Adipocyte (in vitro differentiated cells): ENCODE measurements around the gene EDEM3.
A peak's percentile ranks its signal among the peaks of the same experiment; 100 is the strongest.

Experiments
- DNase-seq: peaks from one replicate; pipeline ENCODE4 v3.0.0-alpha.2; 2015; ENCODE audit warnings: low read depth
- H3K27me3 ChIP-seq: replicated peaks from 2 replicates; pipeline ENCODE4 v1.7.0; 2013; ENCODE audit warnings: mild to moderate bottlenecking, low read length, moderate library complexity; ENCODE audit not compliant: control insufficient read depth, insufficient read depth
- H3K36me3 ChIP-seq: 2 replicates; pipeline ENCODE4 v1.7.0; 2013; ENCODE audit warnings: low read length, mild to moderate bottlenecking, moderate library complexity; ENCODE audit not compliant: control insufficient read depth, insufficient read depth, severe bottlenecking
- H3K4me1 ChIP-seq: 2 replicates; pipeline ENCODE4 v1.7.0; 2013; ENCODE audit warnings: mild to moderate bottlenecking, low read length, moderate library complexity; ENCODE audit not compliant: control insufficient read depth, insufficient read depth
- H3K4me3 ChIP-seq: 2 replicates; pipeline ENCODE4 v1.7.0; 2013; ENCODE audit warnings: mild to moderate bottlenecking, low read length, moderate library complexity
- H3K9ac ChIP-seq: 2 replicates; pipeline ENCODE4 v1.7.0; 2013; ENCODE audit warnings: mild to moderate bottlenecking, low read length, moderate library complexity
- H3K9me3 ChIP-seq: 2 replicates; pipeline ENCODE4 v1.7.0; 2013; ENCODE audit warnings: mild to moderate bottlenecking, low read length, moderate library complexity; ENCODE audit not compliant: control insufficient read depth

The EDEM3 gene

GRCh38 chr1:184753117-184753516, 1.5 kb downstream of the EDEM3 start:
- Histone ChIP-seq H3K9me3 (no peaks in the 10 kb centered on the region), H3K36me3 (no peaks in the 10 kb centered on the region), H3K4me1 (peaks cover 42% of the 10 kb centered on the region), H3K27me3 (no peaks in the 10 kb centered on the region), H3K4me3 (peak overlapping the region; percentile 90), H3K9ac (peak overlapping the region; percentile 91)
- no peak for DNase-seq

DNA sequence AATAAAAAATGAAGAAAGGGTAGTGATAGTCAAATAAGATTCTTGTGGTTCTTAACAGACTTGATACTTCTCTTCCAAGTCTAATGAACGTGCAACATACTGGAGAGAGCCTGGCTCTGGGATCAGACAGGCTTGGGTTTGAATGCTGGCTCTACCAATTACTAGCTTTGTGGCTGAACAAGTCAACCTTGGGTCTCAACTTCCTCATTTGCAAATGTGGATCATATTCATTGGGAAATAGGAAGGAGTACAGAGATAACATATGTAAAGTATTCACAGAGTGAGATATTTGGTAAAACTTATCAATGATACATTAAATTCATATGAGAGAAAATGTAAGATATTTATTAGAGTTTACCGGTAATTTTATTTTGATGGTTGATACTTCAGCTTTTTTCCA, 2.0 kb downstream of the EDEM3 start:
- no peaks in the 10 kb centered on the region for H3K27me3 ChIP-seq
- H3K9ac ChIP-seq = no peak overlapping the region
- H3K36me3 ChIP-seq = no peaks in the 10 kb centered on the region
- peak overlapping the region; percentile 90 for H3K4me3 ChIP-seq
- peaks cover 45% of the 10 kb centered on the region for H3K4me1 ChIP-seq
- no peaks in the 10 kb centered on the region for H3K9me3 ChIP-seq
- DNase-seq = no peak

- Histone ChIP-seq H3K4me1 (peaks cover 59% of the 10 kb centered on the region), H3K4me3 (peak overlapping the region; percentile 73), H3K36me3 (peaks cover 11% of the 10 kb centered on the region), H3K9ac (peak overlapping the region; percentile 85), H3K9me3 (no peaks in the 10 kb centered on the region), H3K27me3 (no peaks in the 10 kb centered on the region)
- DNase-seq = peak; percentile 55
Observed at GRCh38 chr1:184748740-184749139, 5.9 kb downstream of the EDEM3 start.

GRCh38 chr1:184747089-184747955, 7.3 kb downstream of the EDEM3 start:
- peaks cover 11% of the 10 kb centered on the region for H3K36me3 ChIP-seq
- H3K27me3 ChIP-seq = no peaks in the 10 kb centered on the region
- H3K4me1 ChIP-seq = peaks cover 46% of the 10 kb centered on the region
- no peak for DNase-seq
- H3K9me3 ChIP-seq = no peaks in the 10 kb centered on the region
- H3K9ac ChIP-seq = no peak overlapping the region
- no peak overlapping the region for H3K4me3 ChIP-seq

DNA sequence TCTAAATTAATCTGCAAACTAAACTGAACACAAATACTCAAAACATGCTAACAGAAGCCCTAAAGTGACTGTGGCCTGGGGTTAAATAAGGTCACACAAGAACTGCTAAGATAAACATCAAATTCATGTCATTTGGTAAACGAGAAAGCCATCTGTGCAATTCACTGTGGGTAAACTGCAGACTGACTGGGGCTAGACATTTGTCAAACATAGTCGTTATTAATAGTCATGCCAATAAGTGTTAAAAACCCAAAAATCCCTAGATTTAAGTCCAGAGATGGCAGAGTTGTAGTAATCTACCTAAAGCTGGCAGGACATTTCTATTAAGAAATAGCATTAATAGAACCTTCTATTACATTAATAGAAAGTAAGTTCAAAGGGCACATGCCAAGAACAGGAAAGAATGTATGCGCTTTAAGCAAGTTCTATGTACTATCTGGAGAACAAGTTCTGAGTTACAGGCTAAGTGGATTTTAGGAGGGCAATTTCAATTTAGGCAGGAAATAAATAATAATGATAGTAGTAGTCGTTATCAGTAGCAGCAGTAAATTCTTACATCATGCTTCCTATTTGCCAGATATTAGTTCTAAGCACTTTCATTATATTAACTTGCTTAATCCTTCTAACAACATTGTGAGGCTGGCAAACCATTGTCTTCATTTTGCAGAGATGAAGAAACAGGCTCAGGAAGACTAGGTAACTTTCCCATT, 8.6 kb downstream of the EDEM3 start:
- H3K9ac ChIP-seq = no peak overlapping the region
- H3K9me3 ChIP-seq = no peaks in the 10 kb centered on the region
- peaks cover 11% of the 10 kb centered on the region for H3K36me3 ChIP-seq
- H3K27me3 ChIP-seq = no peaks in the 10 kb centered on the region
- H3K4me3 ChIP-seq = no peak overlapping the region
- H3K4me1 ChIP-seq = peaks cover 42% of the 10 kb centered on the region
- no peak for DNase-seq

DNA sequence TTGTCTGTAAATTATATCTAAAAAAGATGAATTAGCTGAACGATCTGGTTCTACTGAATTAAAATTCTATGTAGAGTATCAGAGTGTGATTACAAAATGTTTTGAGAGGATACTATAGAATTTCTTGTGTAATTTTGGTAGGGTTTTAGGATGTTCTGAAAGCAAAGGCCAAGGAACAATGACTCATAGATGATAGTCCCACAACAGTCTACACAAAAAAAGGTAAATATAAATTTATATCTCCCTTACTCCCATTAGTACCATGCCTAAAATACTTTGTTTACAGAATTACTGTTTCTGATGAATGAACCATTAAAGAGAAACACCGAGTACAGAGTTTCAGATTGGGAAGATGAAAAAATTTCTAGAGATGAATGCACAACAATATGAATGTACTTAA, 9.5 kb downstream of the EDEM3 start:
- DNase-seq = no peak
- H3K4me1 ChIP-seq = peaks cover 48% of the 10 kb centered on the region

GRCh38 chr1:184743062-184743756, 11.4 kb downstream of the EDEM3 start:
- H3K9ac ChIP-seq = no peak overlapping the region
- H3K36me3 ChIP-seq = peaks cover 11% of the 10 kb centered on the region
- H3K9me3 ChIP-seq = no peaks in the 10 kb centered on the region
- H3K27me3 ChIP-seq = no peaks in the 10 kb centered on the region
- peaks cover 31% of the 10 kb centered on the region for H3K4me1 ChIP-seq
- DNase-seq = no peak
- no peak overlapping the region for H3K4me3 ChIP-seq

More for the DNA sequence above, 9.5 kb downstream of the EDEM3 start:
- H3K36me3 ChIP-seq = peaks cover 11% of the 10 kb centered on the region
- no peaks in the 10 kb centered on the region for H3K27me3 ChIP-seq
- H3K9ac ChIP-seq = no peak overlapping the region
- H3K4me3 ChIP-seq = no peak overlapping the region
- H3K9me3 ChIP-seq = no peaks in the 10 kb centered on the region

DNA sequence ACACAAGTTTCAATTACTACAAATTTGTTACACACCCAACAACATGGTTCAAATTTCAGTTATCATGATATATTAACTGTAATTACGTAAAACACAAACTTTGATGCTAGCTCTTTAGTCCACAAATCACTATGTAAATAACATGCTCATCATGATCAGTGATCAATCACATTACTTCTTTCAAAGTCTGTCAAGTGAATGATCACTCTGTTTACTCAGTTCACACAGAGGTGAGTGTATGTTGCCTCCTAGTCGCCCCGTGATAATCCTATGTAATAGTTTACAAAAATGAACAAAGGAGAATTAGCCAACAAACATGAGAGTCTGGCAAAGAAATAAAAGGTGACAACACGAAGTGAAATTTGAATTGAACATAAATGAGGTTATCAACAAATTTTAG, 14.3 kb downstream of the EDEM3 start:
- Histone ChIP-seq H3K9ac (no peak overlapping the region), H3K9me3 (no peaks in the 10 kb centered on the region), H3K4me3 (no peak overlapping the region), H3K36me3 (peaks cover 30% of the 10 kb centered on the region), H3K27me3 (no peaks in the 10 kb centered on the region), H3K4me1 (peaks cover 13% of the 10 kb centered on the region)
- DNase-seq = no peak

- no peak overlapping the region for H3K4me3 ChIP-seq
- H3K9me3 ChIP-seq = no peaks in the 10 kb centered on the region
- H3K4me1 ChIP-seq = peaks cover 8% of the 10 kb centered on the region
- H3K27me3 ChIP-seq = no peaks in the 10 kb centered on the region
- H3K36me3 ChIP-seq = peaks cover 34% of the 10 kb centered on the region
- DNase-seq = no peak
- no peak overlapping the region for H3K9ac ChIP-seq
Observed at GRCh38 chr1:184739796-184740195, 14.9 kb downstream of the EDEM3 start.

DNA sequence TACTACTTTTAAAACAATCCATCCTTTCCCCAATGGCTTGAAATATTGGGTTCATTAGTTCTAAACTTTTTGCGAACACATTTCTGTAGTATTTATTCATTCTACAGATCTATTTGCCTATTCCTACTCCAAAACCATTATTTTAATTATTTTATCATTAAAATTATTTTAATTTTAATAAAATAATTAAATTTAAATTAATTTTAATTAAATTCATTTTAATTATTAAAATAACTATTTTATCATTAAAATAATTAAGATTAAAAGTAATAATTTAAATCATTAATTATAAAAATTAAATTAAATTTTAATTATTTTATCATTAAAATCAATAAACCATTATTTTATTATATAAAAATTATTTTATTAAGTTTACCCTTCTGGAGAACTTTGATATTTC, 15.6 kb downstream of the EDEM3 start:
- no peaks in the 10 kb centered on the region for H3K9me3 ChIP-seq
- H3K36me3 ChIP-seq = peaks cover 35% of the 10 kb centered on the region
- DNase-seq = no peak
- H3K4me3 ChIP-seq = no peak overlapping the region
- H3K27me3 ChIP-seq = no peaks in the 10 kb centered on the region
- H3K9ac ChIP-seq = no peak overlapping the region
- H3K4me1 ChIP-seq = peaks cover 6% of the 10 kb centered on the region

- no peaks in the 10 kb centered on the region for H3K9me3 ChIP-seq
- no peaks in the 10 kb centered on the region for H3K4me1 ChIP-seq
- no peak for DNase-seq
- no peaks in the 10 kb centered on the region for H3K27me3 ChIP-seq
- no peak overlapping the region for H3K4me3 ChIP-seq
- no peak overlapping the region for H3K9ac ChIP-seq
- H3K36me3 ChIP-seq = peaks cover 73% of the 10 kb centered on the region
Observed at GRCh38 chr1:184734980-184735379, 19.7 kb downstream of the EDEM3 start.
